Measurements from ENCODE around the gene CRB1.

CRB1 gene

GRCh38 chr1:197437601-197438000 lies 169.5 kb downstream of the CRB1 start:
- ATAC-seq, result no peak; the same call in 2 of the 3 replicates
- no peak for TF ChIP-seq PPARA (CRISPR knock-in tag; IDR thresholded peaks at IDR 0.05; ENCODE audit: borderline replicate concordance)
- no peak for TF ChIP-seq ZFP30 (CRISPR knock-in tag; IDR thresholded peaks at IDR 0.05)
- TF ChIP-seq BACH2 (CRISPR knock-in tag; IDR thresholded peaks at IDR 0.05; ENCODE audit: borderline replicate concordance), result no peak
- TF ChIP-seq, protein P1, sequence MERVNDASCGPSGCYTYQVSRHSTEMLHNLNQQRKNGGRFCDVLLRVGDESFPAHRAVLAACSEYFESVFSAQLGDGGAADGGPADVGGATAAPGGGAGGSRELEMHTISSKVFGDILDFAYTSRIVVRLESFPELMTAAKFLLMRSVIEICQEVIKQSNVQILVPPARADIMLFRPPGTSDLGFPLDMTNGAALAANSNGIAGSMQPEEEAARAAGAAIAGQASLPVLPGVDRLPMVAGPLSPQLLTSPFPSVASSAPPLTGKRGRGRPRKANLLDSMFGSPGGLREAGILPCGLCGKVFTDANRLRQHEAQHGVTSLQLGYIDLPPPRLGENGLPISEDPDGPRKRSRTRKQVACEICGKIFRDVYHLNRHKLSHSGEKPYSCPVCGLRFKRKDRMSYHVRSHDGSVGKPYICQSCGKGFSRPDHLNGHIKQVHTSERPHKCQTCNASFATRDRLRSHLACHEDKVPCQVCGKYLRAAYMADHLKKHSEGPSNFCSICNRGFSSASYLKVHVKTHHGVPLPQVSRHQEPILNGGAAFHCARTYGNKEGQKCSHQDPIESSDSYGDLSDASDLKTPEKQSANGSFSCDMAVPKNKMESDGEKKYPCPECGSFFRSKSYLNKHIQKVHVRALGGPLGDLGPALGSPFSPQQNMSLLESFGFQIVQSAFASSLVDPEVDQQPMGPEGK (CRISPR knock-in tag; IDR thresholded peaks at IDR 0.05; ENCODE audit: borderline replicate concordance), result no peak
- TF ChIP-seq ZNF70 (CRISPR knock-in tag; IDR thresholded peaks at IDR 0.05), result no peak
- no peak for TF ChIP-seq TSHZ2 (CRISPR knock-in tag; IDR thresholded peaks at IDR 0.05)
- TF ChIP-seq ZC3H10 (CRISPR knock-in tag; IDR thresholded peaks at IDR 0.05), result no peak
- TF ChIP-seq ZNF565 (CRISPR knock-in tag; conservative IDR thresholded peaks at IDR 0.05; ENCODE audit: low read depth), result no peak
- no peak for TF ChIP-seq ZNF8 (CRISPR knock-in tag; IDR thresholded peaks at IDR 0.05)
- no peak for TF ChIP-seq OSR1 (CRISPR knock-in tag; IDR thresholded peaks at IDR 0.05)

DNA sequence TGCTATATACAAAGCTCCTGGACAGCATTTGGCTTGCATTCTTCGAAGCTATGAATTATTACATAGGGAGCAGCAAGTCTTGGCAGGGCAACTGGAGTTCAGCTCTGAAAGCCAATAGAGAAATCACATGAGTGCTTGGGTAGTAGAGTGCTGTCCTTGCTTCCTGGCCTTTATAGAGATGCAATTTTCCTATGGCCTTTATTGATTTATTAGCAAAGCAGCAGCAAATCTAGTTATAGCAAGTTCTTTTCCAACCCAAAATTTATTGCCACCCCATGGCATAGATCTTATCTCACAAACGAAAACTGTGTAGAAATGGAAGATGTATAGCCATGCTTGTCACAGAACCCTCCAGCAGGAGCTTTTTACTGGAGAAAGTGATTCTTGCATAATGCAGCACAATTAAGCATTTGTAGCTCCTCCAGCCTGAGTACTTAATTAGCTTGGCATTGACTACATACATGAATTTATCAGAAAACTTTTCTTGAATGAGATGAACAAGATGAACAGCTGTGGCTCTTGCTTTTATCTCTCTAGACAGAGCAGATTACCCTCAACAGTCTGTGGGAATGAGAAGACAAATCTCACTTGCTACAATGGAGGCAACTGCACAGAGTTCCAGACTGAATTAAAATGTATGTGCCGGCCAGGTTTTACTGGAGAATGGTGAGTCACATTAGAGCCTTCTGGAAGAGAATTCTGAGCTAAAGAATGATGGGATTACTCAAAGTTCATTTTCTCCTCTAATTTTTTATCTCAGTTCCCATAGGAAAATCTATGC lies 170.1 kb downstream of the CRB1 start:
- ATAC-seq, result peak; percentile 79
- TF ChIP-seq BACH2 (CRISPR knock-in tag; IDR thresholded peaks at IDR 0.05; ENCODE audit: borderline replicate concordance) (no peak), TOX (CRISPR knock-in tag; IDR thresholded peaks at IDR 0.05; ENCODE audit: borderline replicate concordance) (peak; percentile 67; the same call in 1 of the 2 replicates), ISL1 (CRISPR knock-in tag; IDR thresholded peaks at IDR 0.05) (peak; percentile 89), ZC3H10 (CRISPR knock-in tag; IDR thresholded peaks at IDR 0.05) (peak; percentile 67; the same call in 1 of the 2 replicates), GLIS3 (CRISPR knock-in tag; IDR thresholded peaks at IDR 0.05) (no peak), ZNF70 (CRISPR knock-in tag; IDR thresholded peaks at IDR 0.05) (no peak), CSDC2 (CRISPR knock-in tag; IDR thresholded peaks at IDR 0.05) (no peak), ZNF8 (CRISPR knock-in tag; IDR thresholded peaks at IDR 0.05) (no peak), RARB (CRISPR knock-in tag; IDR thresholded peaks at IDR 0.05) (peak; percentile 77; the same call in 1 of the 2 replicates), ZNF565 (CRISPR knock-in tag; conservative IDR thresholded peaks at IDR 0.05; ENCODE audit: low read depth) (no peak)
- TF ChIP-seq, protein P2, sequence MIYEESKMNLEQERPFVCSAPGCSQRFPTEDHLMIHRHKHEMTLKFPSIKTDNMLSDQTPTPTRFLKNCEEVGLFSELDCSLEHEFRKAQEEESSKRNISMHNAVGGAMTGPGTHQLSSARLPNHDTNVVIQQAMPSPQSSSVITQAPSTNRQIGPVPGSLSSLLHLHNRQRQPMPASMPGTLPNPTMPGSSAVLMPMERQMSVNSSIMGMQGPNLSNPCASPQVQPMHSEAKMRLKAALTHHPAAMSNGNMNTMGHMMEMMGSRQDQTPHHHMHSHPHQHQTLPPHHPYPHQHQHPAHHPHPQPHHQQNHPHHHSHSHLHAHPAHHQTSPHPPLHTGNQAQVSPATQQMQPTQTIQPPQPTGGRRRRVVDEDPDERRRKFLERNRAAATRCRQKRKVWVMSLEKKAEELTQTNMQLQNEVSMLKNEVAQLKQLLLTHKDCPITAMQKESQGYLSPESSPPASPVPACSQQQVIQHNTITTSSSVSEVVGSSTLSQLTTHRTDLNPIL (CRISPR knock-in tag; IDR thresholded peaks at IDR 0.05; ENCODE audit: low read depth), result no peak
- TF ChIP-seq, protein P3, sequence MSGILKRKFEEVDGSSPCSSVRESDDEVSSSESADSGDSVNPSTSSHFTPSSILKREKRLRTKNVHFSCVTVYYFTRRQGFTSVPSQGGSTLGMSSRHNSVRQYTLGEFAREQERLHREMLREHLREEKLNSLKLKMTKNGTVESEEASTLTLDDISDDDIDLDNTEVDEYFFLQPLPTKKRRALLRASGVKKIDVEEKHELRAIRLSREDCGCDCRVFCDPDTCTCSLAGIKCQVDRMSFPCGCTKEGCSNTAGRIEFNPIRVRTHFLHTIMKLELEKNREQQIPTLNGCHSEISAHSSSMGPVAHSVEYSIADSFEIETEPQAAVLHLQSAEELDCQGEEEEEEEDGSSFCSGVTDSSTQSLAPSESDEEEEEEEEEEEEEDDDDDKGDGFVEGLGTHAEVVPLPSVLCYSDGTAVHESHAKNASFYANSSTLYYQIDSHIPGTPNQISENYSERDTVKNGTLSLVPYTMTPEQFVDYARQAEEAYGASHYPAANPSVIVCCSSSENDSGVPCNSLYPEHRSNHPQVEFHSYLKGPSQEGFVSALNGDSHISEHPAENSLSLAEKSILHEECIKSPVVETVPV (CRISPR knock-in tag; IDR thresholded peaks at IDR 0.05), result no peak
- TF ChIP-seq, protein P4, sequence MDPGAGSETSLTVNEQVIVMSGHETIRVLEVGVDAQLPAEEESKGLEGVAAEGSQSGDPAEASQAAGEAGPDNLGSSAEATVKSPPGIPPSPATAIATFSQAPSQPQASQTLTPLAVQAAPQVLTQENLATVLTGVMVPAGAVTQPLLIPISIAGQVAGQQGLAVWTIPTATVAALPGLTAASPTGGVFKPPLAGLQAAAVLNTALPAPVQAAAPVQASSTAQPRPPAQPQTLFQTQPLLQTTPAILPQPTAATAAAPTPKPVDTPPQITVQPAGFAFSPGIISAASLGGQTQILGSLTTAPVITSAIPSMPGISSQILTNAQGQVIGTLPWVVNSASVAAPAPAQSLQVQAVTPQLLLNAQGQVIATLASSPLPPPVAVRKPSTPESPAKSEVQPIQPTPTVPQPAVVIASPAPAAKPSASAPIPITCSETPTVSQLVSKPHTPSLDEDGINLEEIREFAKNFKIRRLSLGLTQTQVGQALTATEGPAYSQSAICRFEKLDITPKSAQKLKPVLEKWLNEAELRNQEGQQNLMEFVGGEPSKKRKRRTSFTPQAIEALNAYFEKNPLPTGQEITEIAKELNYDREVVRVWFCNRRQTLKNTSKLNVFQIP (CRISPR knock-in tag; IDR thresholded peaks at IDR 0.05; ENCODE audit: borderline replicate concordance, low read depth), result peak; percentile 42; the same call in 1 of the 2 replicates

DNA sequence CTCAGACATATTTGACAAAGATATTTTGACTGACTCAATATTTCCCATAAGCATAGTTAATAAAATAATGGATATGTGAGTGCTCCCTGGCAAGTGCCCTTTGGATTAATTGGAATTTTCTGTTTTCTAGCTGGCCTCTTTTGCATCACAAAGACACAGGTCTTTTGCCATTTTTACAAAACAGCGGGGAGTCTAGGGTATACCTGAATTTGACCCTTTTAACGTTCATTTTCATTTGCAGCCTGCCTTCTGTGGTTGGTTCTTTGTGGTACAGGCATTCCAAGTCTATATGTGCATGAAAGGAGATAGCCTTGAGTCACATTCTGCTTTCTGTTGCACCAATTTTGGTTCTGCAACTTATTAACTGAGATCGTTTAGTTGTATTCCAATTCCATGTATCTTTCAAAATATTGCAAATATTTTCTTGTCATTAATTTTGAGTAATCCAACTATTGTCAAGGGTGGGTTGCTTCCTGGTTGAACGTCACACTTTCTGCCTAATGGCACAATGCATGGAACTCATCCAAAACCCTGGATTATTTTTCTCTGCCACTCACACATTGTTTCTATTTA lies 171.7 kb downstream of the CRB1 start:
- ATAC-seq, result no peak
- TF ChIP-seq ISL1 (CRISPR knock-in tag; IDR thresholded peaks at IDR 0.05) (no peak), ESRRG (CRISPR knock-in tag; IDR thresholded peaks at IDR 0.05) (no peak), SNAI2 (CRISPR knock-in tag; IDR thresholded peaks at IDR 0.05) (no peak), ZFP3 (CRISPR knock-in tag; IDR thresholded peaks at IDR 0.05) (no peak), GLIS3 (CRISPR knock-in tag; IDR thresholded peaks at IDR 0.05) (no peak), ZNF8 (CRISPR knock-in tag; IDR thresholded peaks at IDR 0.05) (no peak), BACH2 (CRISPR knock-in tag; IDR thresholded peaks at IDR 0.05; ENCODE audit: borderline replicate concordance) (no peak), ZFP30 (CRISPR knock-in tag; IDR thresholded peaks at IDR 0.05) (no peak), TSHZ2 (CRISPR knock-in tag; IDR thresholded peaks at IDR 0.05) (no peak), RARB (CRISPR knock-in tag; IDR thresholded peaks at IDR 0.05) (no peak)
- TF ChIP-seq, protein P2 (CRISPR knock-in tag; IDR thresholded peaks at IDR 0.05; ENCODE audit: low read depth), result no peak

All from SK-N-SH treated with all-trans-retinoic acid at 6 μM for 48 hours (cell line).